RKO (cell line): ENCODE data around the gene SLC16A8.
"Not testable (repeated sequence)": the region's sequence is repeated elsewhere in the genome, so short reads cannot be mapped to it uniquely, and the experiment has no call there.

Experiments used
- DNase-seq: peaks from one replicate; pipeline ENCODE4 v3.0.0-alpha.2; 2016; ENCODE audit warnings: low spot score

The SLC16A8 gene

DNA sequence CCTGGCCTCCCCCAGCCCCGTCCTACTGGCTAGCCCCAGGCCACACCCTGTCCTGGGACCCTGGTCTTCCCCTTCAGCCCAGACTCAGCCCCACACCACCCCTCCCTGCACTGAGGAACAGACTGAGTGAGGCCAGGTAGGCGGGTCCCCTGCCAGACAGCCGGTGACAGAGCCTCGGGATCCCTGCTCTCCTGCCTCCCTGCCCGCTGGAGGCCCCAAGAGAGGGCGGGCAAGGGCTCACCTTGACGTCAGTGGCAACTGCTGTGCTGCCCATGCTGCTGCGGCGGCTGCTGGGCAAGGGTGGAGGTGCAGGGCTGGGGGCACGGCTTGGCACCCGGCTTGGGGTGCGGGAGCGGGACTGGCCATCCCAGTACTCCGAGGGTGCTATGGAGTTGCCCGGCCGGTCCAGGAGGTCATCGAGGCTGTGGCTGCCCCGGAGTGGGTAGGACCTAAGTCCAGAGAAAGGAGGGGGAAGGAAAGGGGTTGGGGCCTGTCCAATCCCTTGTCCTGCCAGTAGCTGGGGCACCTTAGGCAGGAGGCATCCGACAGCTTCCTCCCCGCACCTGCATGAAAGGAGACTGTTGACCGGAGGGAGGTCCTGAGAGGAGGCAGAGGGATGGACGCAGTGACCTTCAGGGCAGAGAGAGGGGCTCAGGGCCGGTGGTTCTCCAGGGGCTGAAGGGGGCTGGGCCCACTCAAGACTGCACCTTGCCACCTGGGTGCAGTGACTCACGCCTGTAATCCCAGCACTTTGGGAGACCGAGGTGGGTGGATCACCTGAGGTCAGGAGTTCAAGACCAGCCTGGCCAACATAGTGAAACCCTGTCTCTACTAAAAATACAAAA lies 2.2 kb upstream of the SLC16A8 start:
- DNase-seq, result no peak

DNA sequence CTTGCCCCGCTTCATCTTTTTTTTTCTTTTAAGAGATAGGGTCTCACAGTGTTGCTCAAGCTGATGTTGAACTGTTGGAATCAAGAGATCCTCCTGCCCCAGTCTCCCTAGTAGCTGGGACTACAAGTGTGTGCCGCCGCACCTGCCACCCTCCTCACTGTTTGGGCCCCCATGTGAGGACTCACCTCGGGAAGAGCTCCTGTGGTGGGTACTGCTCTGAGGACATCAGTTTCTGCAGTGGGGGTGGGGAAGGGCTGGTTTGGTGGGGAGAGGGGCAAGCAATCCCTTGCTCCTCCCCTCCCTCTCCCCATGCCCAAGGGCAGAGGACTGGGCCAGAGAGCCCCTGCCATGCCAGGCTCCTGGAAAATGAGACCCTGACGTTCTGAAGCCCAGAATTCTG lies 1.5 kb upstream of the SLC16A8 start:
- no peak for DNase-seq

DNA sequence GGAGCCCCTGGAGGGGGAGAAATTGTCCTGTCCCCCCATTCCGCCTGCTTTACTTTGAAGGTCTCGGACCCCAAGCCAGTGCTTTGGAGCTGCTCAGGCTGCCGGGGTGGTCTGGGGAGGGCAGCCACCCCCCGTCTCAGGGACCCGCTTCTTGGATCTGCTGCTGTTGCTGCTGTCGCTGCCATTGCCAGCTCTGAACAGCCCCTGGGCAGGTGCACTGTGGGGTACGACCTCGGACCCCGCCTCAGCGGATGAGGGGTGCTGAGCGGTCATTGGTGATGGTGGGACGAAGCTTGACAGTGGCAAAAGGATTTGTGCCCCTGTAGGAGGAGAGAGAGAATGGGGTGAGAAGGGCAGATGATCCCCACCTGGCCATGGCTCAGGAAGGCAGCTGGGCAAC lies 1.1 kb upstream of the SLC16A8 start:
- DNase-seq, result no peak

DNA sequence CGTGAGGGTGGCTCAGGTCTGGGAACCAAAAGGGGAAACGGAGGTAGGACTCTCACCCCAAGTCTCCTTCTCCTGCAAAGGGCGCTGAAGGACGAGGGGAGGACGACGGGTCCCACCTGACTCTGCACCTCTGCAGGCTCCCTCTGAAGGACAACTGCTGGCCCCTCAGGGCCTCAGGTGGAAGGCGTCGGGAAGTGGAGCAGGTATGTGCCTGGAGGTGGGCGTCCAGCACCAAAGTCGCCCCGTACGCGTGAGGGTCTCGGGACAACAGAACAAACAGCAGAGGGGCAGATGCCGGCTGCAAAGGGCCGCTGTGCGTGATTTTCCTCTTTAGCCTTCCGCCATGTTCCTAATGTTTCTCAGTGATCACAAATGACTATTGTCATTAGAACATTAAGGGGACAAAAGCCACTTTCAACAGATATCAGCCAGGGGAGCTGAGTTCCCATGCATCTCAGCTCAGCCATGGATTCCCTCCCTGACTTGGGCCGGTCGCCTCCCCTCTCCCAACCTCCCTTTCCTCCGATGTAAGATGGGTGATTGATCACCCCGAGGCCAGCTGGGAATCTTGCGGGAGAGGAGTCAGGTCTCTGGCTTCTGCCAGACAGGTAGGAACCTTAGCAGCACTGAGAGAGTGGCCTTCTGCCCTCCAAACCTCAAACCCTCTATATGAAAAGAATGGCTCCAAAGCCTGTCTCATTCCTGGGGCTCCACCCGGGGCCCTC lies 836 bp downstream of the SLC16A8 start:
- DNase-seq, result no peak

DNA sequence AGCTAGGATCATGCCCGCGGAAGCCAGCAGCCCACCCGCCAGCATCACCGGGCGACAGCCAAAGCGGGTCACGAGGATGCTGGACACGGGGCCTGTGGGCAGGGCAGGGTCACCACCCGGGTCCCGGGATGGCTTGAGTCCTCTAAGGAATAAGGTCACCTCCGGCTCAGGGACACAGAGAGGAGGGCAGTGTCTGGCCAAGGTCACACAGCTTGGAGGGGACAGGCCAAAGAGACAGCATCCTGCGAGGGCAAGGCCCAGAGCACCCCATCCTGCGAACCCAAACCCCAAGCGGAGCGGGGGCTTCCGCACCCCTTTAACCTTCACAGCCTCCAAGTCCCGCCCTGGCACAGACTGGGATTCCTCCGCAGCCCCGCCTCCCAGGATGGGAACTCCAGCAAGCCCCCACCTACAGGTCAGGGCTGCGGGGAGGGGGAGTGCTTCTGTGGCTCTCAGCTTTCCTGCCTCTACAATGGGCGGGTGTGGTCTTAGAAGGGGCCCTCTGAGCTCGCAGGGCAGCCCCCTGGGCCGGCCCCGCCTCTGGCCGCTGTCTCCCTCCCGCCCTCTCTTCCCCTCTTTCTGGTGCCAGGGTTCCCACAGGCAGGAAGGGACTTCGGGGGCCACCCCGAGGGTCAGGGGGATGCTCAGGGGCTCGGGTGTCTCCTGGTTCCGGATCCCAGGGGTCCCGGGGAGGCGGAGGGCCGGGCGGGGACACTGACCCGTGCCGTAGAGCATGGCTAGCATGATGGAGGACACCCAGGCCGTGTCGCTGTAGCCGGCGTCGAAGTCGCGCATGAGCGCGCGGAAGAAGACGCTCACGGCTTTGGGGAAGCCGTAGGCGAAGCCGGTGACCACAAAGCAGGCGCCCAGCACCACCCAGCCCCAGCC lies 1.8 kb downstream of the SLC16A8 start:
- DNase-seq, result no peak

DNA sequence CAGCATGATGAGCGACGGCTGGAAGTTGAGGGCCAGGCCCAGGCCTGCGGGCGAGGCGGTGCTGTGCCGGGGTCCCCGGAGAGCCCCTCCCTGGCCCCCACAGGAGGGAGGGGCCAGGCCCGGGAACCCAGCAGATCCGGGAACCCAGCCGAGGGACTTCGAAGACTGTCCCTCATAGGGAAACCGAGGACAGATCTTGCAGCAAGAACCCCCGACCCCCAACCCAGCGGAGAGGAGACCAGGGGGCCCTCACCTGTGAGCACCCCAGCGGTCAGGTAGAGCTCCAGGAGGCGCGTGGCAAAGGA lies 2.4 kb downstream of the SLC16A8 start:
- DNase-seq, result no peak

DNA sequence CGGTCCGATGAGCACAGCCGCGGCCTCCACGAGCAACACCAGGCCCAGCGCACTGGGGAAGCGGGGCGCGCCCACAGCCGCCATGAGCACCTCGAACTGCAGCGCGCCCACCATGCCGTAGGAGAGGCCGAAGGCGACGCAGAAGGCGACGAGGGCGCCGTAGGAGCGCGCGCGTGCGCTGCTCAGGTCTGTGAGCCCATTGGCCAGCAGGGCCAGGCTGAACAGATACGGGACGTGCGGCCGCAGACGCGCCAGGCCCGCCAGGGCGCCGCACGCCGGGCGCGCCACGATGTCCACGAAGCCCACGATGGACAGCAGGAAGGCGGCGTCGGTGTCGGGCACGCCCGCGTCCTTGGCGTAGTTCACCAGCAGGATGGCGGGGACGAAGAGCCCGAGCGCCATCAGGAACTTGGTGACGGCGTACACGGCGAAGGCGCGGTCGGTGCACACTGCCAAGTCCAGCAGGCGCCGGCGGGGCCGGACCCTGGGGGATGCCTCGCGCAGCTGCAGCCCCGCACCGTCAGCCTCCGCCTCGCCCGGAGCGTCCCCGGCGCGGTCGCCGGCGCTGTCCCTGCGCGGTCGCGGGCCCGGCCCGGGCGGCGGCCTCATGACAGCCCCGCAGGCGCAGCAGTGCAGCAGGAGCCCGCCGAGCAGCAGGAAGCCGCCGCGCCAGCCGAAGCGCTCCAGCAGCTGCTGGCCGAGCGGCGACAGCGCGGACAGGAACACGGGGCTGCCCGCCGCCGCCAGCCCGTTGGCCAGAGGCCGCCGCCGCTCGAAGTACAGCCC lies 2.9 kb downstream of the SLC16A8 start:
- no peak for DNase-seq

DNA sequence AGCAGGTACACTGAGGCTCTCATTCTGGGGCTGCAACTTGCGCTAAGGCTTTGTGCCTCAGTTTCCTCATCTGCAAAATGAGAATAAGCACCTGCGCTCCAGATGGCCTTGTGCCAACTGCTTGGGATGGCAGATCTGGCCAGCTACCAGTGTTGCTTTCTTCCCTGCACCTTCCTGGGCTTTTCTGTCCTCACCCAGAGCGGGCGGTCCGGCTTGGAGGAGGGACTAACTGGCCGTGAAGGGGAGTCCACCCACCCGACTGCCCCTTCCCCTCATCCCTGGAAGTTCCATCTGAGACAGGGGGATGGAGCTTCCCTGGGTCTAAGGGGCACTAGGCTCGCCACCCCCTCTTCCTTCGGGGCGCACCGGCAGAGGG lies 3.5 kb downstream of the SLC16A8 start:
- no peak for DNase-seq

DNA sequence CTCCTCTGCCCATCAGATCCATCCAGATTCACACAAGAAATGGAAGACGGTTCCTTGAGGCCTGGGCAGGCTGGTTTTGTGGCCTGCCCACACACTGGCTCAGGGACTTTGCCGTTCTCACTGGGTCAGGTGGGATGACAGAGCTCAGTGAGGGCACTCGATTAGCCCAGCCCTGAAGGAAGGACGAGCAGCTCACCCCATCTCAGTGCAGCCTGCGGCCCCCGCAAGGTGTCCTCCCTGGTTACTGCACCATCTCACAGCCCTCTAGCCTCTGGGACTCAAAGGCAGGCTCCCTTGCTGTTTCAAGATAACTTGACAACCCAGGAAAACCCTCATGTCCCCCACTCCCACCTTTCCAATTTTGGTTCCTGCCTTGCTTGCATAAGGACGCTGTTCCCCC lies 4.2 kb downstream of the SLC16A8 start:
- no peak for DNase-seq

DNA sequence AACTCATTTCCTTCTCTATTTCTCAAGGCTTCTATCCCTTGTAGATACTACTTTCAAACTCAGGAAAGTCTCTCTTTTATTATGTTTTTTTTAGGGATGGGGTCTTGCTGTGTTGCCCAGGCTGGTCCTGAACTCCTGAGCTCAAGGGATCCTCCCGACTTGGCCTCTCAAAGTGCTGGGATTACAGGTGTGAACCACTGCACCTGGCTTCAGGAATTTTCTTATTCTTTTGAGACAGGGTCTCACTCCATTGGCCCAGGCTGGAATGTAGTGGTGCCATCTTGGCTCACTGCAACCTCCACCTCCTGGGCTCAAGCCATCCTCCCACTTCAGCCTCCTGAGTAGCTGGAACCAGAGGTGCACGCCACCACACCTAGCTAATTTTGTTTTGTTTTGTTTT lies 4.8 kb downstream of the SLC16A8 start:
- not testable (repeated sequence) for DNase-seq

DNA sequence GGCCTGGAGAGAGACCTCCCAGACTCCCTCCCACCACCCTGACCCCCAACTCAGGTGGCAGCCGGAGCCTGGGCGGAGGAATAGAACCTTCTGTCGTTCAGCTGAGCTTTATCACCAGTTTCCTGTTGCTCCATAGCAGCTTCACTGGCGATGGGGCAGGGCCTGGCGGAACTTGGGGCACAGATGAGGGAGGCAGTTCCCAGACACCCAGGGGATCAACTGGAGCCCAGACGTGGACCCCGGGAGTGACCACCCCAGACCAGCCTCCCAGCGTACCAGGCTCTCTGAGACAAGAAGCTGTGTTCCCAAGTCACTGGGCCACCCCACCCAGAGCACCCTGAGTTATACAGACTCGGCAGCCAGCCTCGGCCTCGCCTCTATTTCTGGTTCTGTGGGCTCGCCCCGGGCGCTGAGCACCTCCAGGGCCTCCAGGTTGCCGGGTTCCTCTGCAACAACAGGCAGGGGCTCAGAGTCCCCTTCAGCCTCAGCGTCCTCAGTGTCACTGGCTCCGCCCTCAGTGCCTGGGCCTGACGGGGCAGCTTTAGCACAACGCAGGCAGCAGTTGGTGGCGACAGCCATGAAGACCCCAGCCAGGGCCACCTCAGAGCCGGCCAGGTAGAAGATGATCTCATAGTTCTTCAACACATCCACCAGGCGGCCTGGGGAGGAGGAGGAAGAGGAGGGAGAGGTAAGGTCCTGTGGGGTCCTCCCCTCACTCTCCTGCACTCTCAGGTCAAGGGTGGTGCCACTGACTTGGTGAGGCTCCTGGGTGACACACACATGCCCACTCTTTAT lies 5.7 kb downstream of the SLC16A8 start:
- no peak for DNase-seq

DNA sequence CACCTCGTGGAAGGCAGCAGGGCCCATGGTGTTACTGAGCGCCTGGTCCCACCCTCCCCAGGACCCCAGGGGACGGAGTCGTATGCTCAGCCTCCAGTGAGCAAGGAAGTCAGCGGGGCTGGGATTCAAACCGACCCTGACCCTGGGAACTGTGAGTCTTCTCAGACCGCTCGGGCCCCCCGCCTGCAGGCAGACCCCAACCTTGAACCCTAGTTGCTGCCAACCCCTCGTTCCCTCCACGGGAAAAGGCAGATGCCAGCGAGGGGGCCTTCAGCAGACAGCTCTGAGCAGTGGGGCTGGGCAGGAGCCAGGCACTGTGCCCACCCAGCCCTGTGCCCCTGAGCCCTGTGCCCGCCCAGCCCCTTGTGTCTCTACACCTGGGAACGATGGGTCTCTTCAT lies 6.4 kb downstream of the SLC16A8 start:
- DNase-seq, result no peak

DNA sequence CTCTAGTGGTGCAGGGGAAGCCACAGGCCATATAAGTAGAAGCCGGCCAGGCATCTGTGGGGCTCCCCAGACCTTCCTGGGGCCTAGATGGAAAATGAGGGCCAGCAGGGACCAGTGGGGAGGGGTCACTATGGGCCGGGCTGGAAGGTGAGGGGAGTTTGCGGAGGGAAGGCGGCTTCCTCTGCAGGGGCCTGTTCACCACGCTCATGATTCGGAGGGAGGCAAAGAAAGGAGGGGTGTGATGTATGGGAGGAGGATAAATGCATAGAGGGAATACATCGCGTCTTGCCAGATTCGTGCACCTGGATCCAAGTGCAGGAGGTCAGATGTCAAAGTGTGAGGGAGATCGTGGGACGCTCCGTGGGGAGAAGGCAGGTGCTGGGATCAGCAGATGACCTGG lies 6.9 kb downstream of the SLC16A8 start:
- no peak for DNase-seq

DNA sequence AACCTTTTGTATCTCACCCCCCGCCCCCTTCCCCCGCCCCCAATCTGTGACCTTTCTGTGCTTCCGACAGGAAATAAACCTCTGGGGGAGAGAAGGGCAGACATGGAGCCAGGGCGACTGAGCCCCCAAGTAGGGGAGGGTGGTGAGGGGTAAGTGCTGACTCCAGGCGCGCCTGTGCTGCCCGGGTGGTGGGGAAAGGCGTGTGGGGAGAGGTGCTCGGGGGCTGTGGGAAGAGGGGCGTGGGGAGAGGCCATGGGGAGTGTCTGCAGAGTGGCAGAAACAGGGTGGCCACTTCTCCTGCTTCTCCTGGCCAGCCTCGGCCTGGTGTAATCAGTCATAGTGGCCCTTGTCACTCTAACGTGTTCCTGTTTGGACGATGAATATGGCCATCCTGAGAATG lies 8.0 kb downstream of the SLC16A8 start:
- DNase-seq, result no peak

DNA sequence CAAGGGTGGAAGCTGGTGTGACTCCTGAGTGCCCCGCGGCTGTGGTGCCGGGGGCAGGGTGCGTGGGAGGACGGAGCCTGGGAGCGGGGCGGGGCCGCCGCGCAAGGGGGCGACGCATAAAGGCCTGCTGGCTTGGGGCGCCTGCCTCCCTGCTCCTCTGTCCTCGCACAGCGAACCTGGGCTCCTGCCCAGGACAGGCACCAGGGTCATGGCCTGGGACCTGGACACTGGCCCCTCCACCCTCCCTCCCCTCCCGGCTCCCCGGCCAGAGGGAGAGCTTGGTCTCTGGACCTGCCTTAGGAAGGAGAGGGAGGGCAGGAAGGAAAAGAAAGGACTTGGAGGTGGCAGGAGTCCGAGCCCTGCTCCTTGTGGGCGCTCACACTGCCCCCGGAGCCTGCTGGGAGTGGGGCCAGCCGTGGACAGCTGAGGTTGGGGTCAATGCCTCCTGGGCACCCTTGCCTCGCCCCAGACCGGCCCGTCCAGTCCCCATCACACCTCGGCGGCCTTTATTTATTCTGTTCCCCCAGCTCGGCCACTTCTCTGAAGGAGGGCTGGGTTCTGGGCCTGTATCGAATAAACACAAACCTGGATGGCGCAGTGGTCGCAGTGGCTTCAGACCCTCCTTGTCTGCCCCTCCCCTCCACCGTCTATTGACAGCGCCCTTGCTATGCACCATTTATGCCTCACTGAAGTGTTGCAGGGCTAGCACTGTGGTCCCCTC lies 8.7 kb downstream of the SLC16A8 start:
- DNase-seq, result no peak

DNA sequence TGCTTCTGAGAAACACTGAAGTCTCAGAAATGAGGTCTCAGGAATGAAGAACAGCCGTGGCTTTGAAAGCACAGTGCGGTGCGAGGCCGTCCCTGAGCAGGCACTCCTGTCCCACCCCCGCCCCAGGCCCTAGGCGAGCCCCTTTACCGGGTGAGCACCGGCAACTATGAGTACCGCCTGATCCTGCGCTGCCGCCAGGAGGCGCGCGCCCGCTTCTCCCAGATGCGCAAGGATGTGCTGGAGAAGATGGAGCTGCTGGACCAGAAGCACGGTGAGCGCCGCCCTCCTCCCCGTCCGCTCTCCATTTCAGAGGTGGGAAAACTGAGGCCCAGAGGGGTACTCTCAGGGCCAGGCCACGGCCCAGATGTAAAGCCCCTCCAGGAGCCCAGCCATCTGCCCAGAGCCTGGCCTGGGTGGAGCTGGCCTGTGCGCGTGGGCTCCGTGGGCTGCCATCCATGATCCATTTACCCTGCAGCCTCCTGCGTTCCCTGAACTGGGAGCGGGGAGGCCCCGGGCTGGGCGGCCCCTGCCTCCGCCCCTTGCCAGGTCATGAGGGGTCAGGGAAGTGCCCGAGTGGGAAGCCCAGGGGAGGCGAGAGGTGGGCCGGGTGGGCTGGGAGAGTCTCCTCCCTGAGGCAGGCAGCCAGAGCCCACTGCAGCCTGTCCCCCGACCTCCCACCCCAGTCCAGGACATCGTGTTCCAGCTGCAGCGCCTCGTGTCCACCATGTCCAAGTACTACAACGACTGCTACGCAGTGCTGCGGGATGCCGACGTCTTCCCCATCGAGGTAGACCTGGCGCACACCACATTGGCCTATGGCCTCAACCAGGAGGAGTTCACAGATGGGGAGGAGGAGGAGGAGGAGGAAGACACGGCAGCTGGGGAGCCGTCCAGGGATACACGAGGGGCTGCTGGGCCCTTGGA lies 9.5 kb downstream of the SLC16A8 start:
- no peak for DNase-seq

DNA sequence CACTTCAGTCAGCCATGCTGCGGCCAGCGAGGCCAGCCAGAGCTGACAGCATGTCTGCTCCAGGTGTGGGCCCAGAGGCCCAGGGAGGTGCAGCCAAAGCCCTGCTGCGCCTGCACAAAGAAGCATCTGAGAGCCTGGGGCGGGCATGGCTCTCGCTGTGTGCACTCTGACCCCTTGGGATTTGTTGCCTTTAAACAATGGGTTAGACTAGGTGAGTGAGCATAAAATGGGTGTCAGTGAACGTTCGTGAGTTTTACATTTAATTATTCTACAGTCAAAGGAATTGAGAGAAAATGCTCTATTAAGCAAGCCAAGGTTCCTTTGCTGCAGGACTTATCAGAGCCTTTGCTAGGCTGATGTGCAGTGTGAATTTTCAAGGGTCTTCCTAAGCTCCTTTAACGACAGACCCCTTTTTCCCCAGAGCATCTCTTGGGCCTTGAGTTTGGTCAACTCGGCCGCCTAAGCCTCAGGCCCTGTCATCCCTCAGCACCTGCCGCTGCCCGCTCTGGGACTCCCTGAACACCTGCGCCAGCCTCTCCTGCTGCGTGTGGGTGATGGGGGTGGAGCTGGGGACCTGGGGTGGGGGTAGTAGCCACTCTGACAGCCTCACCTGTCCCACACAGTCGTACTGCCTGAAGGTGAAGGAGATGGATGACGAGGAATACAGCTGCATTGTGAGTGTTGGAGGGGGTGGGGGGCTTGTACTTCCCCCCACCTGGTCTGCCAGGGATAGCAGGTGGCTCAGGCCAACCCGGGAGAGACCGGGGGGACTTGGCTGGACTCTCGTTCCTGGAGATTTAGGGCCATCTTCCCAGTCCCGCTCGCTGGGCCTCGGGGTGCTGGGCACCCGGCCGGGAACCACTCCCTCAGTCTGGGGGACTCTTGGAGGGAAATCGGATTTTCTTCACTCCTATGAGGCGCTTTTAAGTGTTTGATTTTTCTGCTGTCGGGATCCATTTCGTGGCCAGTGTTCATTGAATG lies 10.5 kb downstream of the SLC16A8 start:
- DNase-seq, result no peak
